Kidney (tissue), 14 donors: Measurements from ENCODE around the gene KCNT1. TPM values are rescaled to one million over a fixed set of nuclear protein-coding genes. Genes with fewer than 3 reads are reported as not detected.
A peak's percentile ranks its signal among the peaks of the same experiment; 100 is the strongest.

Source experiments
- DNase-seq, 5 donors: peaks; one replicate each; pipeline ENCODE4 v3.0.0-alpha.2; 2013 to 2020
- FAIRE-seq: peaks from 2 replicates; lab custom pipeline; 2012; peaks lifted over from hg19 to GRCh38; lab: Jason Lieb, UNC
- H3K27ac ChIP-seq, 2 donors: one replicate each; pipeline ENCODE4 v1.7.0; 2013; ENCODE audit warnings: low read depth in 2 of 2, low read length in 2 of 2, inconsistent platforms in 1 of 2
- H3K27me3 ChIP-seq: one replicate; pipeline ENCODE4 v1.7.1; 2013; ENCODE audit warnings: low read length, inconsistent platforms; ENCODE audit not compliant: control insufficient read depth, insufficient read depth
- H3K36me3 ChIP-seq, 3 donors: one replicate each; pipeline versions ENCODE4 v1.7.0 to v1.7.1; 2013; ENCODE audit warnings: low read length in 3 of 3, control low read depth in 1 of 3, inconsistent platforms in 1 of 3; ENCODE audit not compliant: insufficient read depth in 3 of 3, control insufficient read depth in 2 of 3
- H3K4me1 ChIP-seq, 3 donors: one replicate each; pipeline versions ENCODE4 v1.7.0 to v1.7.1; 2013; ENCODE audit warnings: low read length in 3 of 3, inconsistent platforms in 1 of 3, low read depth in 1 of 3; ENCODE audit not compliant: control insufficient read depth in 2 of 3, insufficient read depth in 2 of 3
- H3K4me3 ChIP-seq, 3 donors: one replicate each; pipeline versions ENCODE4 v1.7.0 to v1.8.1; 2013; ENCODE audit warnings: low read length in 3 of 3, control low read depth in 1 of 3, inconsistent platforms in 1 of 3
- H3K9ac ChIP-seq, 3 donors: one replicate each; pipeline versions ENCODE4 v1.7.0 to v1.7.1; 2013; ENCODE audit warnings: low read length in 3 of 3, control low read depth in 1 of 3, inconsistent platforms in 1 of 3
- H3K9me3 ChIP-seq, 3 donors: one replicate each; pipeline versions ENCODE4 v1.7.0 to v1.7.1; 2013; ENCODE audit warnings: low read length in 3 of 3, control low read depth in 1 of 3, inconsistent platforms in 1 of 3; ENCODE audit not compliant: control insufficient read depth in 2 of 3, insufficient read depth in 1 of 3
- intact Hi-C: fragments of 100-400 bp; cut with DNase I; formaldehyde crosslinking; loops from one replicate; pipeline ENCODE4 v1.11.1; 2022
- polyA plus RNA-seq: library from polyadenylated mRNA; stranded (reverse); fragments of 350-450 nt; fragmentation: Illumina TruSeq; extraction: RNeasy Lipid Tissue Mini Kit (QIAGEN cat#74804); gene quantifications from one replicate; pipeline ENCODE4 v1.2.3, GENCODE V29; 2014; ENCODE audit warnings: low read depth, low replicate concordance; ENCODE audit not compliant: insufficient read depth
- total RNA-seq: library from RNA; stranded (reverse); fragmentation: NEBNext Ultra II Directional; extraction: Animal tissue kit (Norgen Biotek cat#: 25700); gene quantifications from one replicate; pipeline ENCODE4 v1.2.1, GENCODE V29; 2021
- TF ChIP-seq, protein P1 (sequence below): IDR thresholded peaks from 3 replicates; pipeline ENCODE4 v1.5.1; 2012; ENCODE audit warnings: mild to moderate bottlenecking, moderate library complexity, borderline replicate concordance; ENCODE audit not compliant: insufficient read depth; ENCODE audit errors: extremely low read depth
- donor health status: control.
- donor health status: control.
- donor health status: control.
- donor health status: control.
- donor health status: control.
- donor health status: DM: yes; HTN: yes; CAD: no.
- donor health status: Normal renal cell carcinoma (clear cell type).

Gene KCNT1
- total and polyA plus RNA-seq, 2 donors from 2014 or later = 0.15 TPM; not detected in 1

DNA sequence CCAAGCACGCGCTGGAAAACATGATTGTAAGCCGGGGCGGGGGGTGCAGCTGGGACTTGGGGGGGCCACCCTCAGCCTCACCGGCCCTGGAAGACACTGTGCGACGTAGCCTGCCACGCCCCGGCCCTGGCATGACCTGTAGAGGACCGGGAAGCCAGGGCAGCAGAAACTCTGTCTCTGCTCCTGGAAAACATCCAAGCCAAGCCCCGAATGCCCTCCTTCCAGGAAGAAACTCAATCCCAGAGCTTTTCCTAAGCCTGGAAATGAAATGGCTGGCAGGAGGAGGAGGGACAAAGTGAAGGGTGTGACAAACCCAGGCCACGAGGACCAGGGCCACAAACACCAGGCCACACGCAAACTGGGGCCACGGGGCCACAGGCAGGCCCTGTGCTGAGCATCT is 55.4 kb downstream of the KCNT1 start:
- H3K27ac ChIP-seq = no peak overlapping the region
- H3K9ac ChIP-seq = no peak overlapping the region
- H3K4me1 ChIP-seq = no peaks in the 10 kb centered on the region

DNA sequence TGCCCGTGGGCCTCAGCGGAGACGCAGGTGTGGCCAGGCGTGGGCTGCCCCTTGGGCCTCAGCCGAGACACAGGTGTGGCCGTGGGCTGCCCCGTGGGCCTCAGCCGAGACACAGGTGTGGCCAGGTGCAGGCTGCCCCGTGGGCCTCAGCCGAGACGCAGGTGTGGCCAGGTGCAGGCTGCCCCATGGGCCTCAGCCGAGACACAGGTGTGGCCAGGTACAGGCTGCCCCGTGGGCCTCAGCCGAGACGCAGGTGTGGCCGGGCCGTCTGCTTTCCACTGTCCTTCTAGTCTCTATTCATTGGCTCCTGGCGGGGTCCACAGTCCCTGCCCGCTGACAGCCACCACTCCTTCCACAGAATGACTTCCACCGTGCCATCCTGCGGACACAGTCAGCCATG is 56.1 kb downstream of the KCNT1 start:
- Histone ChIP-seq H3K27ac (no peak overlapping the region), H3K36me3 (no peaks in the 10 kb centered on the region), H3K4me3 (no peak overlapping the region), H3K9me3 (peaks cover 0 to 8% (median 0%) of the 10 kb centered on the region in 3 donors), H3K4me1 (no peaks in the 10 kb centered on the region), H3K9ac (no peak overlapping the region), H3K27me3 (no peaks in the 10 kb centered on the region)
- DNase-seq (no peak), FAIRE-seq (no peak)
- TF ChIP-seq, protein P1, sequence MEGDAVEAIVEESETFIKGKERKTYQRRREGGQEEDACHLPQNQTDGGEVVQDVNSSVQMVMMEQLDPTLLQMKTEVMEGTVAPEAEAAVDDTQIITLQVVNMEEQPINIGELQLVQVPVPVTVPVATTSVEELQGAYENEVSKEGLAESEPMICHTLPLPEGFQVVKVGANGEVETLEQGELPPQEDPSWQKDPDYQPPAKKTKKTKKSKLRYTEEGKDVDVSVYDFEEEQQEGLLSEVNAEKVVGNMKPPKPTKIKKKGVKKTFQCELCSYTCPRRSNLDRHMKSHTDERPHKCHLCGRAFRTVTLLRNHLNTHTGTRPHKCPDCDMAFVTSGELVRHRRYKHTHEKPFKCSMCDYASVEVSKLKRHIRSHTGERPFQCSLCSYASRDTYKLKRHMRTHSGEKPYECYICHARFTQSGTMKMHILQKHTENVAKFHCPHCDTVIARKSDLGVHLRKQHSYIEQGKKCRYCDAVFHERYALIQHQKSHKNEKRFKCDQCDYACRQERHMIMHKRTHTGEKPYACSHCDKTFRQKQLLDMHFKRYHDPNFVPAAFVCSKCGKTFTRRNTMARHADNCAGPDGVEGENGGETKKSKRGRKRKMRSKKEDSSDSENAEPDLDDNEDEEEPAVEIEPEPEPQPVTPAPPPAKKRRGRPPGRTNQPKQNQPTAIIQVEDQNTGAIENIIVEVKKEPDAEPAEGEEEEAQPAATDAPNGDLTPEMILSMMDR = no peak
- intact Hi-C loops = no loop called here

More for the DNA sequence above, 55.4 kb downstream of the KCNT1 start:
- FAIRE-seq (no peak), DNase-seq (peak in 1 of 5 donors; percentile 10)
- TF ChIP-seq, protein P1 = no peak
- Histone ChIP-seq H3K27me3 (no peaks in the 10 kb centered on the region), H3K36me3 (no peaks in the 10 kb centered on the region), H3K4me3 (no peak overlapping the region), H3K9me3 (peaks cover 0 to 8% (median 0%) of the 10 kb centered on the region in 3 donors)
- intact Hi-C loops = no loop called here

DNA sequence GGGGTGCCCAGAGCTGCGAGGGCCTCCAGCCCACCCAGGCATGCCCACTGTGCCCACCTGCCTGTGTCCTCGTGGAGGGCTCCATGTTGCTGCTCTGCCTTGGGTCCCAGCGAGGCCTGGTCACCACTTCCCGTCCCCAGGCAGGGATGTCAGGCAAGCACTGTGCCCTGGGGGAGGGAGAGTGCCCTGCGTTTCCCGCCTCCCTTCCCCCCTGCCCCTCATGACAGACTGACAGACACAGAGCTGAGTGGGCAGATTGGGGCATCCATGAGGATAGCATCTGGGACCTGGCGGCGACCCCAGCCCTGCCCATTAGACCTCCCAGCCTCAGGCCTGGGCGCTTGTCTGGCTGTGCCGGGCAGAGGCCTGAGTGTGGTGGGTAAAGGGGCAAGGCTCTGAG is 56.9 kb downstream of the KCNT1 start:
- no peak for FAIRE-seq
- intact Hi-C loops = no loop called here

More for the DNA sequence above, 56.9 kb downstream of the KCNT1 start:
- Histone ChIP-seq H3K27ac (no peak overlapping the region), H3K27me3 (no peaks in the 10 kb centered on the region), H3K4me3 (no peak overlapping the region), H3K9ac (no peak overlapping the region), H3K9me3 (peaks cover 0 to 8% (median 0%) of the 10 kb centered on the region in 3 donors), H3K36me3 (no peaks in the 10 kb centered on the region), H3K4me1 (no peaks in the 10 kb centered on the region)
- TF ChIP-seq, protein P1 = no peak
- DNase-seq = no peak
